HG02678 (cell line): ENCODE results near the gene TIMM10.

Source experiments
- ATAC-seq: cut with Tn5 transposase; IDR thresholded peaks from one replicate; pipeline ENCODE4 v1.9.1; 2021; ENCODE audit warnings: mild to moderate bottlenecking, moderate library complexity; ENCODE audit not compliant: unreplicated experiment

The TIMM10 gene

DNA sequence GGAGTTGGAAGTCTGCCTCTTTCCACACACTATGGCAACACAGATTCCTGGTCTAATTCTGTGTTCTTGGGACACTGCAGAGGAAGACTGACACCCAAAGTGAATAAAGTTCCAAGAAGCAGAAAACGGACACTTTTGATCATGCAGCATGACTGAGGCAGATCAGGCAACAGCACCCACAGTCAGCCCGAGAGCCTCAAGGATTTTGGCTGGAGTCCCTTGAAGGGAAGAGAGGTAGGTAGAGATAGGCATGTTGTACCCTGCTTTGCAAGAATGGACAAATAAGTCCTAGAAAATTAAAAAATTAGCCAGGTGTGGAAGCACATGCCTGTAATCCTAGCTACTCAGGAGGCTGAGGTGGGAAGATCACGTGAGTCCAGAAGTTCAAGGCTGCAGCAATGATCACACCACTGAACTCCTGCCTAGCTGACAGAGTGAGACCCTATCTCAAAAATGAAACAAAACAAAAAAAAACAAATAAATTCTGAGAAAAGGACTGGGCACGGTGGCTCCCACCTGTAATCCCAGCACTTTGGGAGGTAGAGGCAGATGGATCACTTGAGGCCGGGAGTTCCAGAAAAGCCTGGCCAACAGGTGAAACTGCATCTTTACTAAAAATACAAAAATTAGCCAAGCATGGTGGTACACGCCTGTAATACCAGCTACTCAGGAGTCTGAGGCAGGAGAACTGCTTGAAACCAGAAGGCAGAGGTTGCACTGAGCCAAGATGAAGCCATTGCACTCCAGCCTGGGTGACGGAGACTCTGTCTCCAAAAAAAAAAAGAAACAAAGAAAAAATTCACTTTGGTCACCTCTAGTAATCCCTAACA is 22.0 kb downstream of the TIMM10 start:
- ATAC-seq: no peak

DNA sequence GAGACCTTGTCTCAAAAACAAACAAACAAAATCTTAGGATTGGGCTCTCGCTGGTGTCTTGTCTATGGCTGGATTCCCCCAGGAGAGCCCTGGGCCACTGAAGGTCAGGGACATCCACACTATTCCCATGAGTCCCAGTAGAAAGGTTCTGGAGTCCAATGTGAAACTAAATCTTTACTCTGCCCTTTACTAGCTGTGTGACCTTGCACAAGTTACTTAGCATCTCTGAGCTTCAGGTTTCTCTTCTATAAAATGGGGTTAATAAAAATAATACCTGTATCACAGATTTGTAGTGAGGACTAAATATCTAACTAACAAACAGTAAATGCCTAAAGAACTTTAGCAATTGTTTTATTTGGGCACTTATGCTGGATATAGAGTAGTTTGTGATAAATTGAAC is 24.0 kb downstream of the TIMM10 start:
- no peak for ATAC-seq

DNA sequence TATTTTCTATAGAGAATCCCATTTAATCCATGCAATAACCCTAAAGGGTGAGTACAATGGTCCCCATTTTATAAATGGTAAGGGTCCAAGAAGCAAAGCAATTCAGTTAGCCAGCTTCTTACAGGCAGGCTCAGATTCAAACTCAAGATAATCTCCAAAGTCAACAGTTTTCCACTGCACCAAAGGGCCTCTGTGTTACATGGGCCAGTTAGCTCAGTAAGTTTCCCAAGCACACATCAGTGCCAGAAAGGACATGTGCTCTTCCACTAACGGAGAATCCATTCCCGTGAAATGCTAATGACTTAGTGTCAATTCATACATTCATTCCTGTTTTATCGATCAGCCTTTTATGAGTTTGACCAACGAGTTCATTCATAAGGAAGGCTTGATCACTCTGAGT is 26.0 kb downstream of the TIMM10 start:
- ATAC-seq: no peak

DNA sequence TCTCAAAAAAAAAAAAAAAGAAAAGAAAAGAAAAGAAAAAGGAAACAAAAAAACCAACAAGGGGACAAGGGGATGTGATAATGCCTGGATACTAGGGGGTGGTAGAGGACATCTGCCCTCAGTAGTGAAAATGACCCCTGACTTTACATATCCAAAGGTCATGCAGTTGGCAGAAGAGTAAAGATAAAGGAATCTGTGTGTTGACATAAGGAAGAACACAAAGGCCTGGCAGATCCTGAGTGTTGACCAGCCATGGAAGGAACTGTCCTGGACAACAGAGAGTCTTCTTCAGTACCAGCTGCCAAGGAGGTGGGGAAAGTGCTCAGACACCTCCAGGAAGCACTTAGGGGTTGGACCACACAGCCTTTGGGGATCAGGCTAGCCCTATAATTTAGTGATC is 27.7 kb downstream of the TIMM10 start:
- ATAC-seq: no peak

DNA sequence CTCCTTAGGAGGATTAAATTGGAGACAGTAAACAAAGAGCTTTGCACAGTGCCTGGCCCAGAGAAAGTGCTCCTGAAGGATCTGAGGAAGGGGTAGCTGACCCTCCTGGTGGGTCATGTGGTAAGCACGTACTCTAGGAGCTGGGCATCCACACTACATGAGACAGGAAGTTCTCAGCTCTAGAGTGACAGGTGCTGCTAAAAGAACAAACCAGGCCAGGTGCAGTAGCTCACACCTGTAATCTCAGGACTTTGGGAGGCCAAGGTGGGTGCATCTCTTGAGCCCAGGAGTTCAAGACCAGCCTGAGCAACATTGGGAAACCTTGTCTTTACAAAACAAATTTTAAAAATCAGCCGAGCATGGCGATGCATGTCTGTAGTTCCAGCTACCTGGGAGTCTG is 28.2 kb downstream of the TIMM10 start:
- no peak for ATAC-seq

DNA sequence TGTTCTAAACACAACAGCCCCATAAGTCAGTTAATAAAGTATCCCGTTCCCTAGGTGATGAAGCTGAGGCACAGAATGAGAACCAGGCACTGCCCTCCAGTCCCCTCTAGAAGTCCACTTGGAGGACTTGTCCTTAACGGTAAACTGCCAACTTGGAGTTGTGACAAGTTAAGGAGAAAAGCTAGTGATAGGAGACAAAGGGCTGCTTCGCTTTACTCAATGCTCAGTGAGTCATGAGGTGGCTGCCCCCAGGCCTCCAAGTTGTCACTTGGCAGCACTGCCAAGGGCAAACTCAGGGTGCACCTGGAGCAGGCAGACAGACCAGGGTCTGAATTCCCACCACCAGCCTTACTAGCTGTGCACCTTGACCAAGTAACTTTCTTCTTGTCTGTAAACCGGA is 28.6 kb downstream of the TIMM10 start:
- no peak for ATAC-seq

DNA sequence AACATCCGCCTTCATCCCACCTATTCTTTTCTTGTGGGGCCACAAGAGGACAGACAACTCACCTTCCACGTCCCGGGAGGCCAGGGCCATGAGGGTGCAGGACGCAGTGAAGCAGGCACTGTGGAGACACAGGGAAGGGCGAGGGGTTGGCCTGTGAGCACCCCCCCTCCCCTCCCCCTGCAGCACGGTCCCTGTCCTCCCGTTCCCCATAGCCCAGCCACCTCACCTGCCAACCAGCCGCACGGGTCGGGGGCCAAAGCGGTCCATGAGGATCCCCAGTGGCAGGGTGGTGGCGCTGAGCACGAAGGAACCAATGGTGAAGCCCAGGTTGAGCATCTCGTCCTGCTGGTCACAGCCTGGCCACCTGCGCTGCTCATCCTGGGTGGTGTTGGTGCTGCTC is 29.6 kb downstream of the TIMM10 start:
- ATAC-seq: no peak

DNA sequence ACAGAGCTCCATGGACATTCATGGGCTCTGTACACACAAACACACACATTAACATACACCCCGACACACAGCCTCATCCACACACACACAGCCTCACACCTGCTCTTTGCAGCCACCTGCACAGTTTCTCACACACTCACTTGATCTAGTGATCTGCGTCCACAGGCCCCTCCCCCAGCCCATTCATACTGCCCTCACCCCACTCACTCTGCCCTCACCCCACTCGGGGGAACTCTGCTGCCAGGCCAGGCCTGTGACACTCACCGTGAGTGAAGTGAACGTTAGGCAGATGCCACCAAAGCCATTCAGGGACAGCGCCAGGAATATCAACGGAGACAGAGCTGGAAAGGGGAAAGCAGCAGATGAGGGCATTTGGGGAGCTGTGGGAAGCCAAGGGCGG is 30.0 kb downstream of the TIMM10 start:
- no peak for ATAC-seq

DNA sequence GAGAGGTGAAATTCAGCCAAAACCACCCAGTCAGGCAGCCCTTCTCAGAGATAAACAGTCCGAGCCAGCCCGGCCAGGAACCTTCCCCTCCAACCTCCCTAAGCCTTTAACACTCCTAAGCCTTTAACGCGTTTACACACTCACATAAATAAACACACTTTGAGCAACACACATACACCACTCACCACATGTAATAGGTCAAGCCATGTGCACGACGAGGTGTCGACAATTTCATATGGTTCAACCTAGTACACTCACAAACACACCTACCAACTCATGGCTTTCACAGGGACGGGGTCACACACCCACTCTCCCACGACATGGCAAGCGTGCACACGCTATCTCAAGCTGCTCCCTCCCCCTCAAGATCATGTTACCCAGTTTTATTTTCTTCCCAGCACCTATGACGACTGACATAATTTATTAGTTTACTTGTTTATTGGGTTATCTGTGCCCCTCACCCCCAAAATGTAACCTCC is 30.5 kb downstream of the TIMM10 start:
- ATAC-seq: no peak

DNA sequence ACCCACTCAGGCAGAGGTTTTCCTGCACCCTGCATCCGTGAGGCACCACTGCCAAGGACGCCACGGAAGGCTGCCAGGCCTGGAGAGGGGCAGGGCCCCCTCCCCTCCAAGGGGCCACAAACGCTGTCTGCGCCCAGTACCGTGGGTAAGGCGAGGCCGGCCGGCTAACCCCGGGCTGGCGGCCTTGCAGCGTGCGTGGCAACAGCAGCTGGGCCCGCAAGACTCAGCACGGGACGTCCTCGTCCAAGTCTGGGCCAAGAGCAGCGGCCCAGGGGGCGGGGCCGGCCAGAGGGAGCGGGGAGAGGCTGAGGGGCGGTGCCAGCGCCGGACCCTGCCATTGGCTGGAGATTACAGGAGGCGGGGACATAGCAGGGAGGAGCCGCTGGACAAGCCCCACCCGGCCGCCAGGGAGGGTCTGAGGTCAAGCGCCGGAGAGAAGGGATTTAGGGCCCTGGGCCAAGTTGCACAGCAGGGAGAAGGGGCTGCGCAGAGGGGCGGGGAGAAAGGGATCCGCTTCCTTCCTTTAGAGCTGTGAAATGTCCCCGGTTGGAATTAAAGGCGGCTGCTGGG is 31.1 kb downstream of the TIMM10 start:
- ATAC-seq: peak; percentile 100

DNA sequence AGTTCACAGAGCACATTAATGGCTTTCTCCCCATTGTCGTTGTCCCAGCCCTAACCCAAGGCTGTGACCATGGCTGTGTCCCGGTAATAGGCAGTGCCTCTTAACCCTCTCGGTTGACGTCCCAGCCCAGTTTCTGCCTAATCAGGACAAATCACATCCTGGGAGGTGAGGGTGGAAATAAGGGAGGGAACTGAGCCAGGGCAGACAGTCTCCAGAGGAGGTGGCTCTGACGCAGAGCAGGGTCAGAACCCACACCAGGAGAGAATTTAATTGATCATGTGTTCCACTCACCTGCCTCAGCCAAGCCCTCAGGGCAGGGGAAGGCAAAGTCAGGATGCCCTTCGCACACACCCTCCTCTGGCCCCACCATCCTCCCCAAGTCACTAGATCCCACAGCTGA is 32.0 kb downstream of the TIMM10 start:
- no peak for ATAC-seq

DNA sequence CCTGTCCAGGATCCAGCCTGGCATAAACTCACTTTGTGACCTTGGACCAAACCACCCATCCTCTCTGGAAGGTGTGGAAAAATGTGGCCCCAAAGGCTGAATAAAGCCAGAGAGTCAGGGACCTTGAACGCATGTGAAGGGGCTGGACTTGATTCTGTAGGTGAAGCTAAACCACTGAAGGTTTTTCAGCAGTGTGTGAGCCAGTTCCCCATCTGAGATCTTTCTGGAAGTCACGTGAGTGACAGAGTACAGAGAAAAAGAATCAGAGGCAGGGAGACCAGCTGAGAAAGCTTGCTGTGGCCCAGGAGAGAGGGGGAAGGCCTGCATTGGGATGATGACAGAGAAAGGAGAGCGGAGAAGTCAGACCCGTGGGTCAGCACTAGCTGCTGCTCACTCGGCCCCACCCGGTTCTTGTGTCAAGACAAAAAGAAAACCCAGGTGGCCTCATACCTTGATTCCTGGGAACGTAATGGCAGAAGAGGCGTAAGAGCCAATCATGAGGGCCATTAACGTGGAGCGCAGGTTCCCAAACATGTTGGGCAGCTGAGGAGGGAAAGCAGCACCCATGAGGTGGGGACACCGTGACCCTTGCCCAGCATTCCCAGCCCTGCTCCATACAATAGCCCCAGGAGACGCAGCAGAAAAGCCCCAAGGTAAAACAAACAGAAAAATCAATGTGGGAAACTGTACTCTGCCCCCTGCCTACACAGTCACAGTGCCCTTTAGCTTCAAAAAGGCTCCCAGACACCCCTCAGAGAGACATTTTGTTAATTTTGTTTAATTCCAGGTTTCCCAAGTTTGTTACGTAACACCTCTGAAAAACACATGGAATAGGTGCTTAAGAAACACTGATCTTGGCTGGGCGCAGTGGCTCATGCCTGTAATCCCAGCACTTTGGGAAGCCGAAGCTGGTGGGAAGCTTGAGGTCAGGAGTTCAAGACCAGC is 33.0 kb downstream of the TIMM10 start:
- ATAC-seq: no peak

DNA sequence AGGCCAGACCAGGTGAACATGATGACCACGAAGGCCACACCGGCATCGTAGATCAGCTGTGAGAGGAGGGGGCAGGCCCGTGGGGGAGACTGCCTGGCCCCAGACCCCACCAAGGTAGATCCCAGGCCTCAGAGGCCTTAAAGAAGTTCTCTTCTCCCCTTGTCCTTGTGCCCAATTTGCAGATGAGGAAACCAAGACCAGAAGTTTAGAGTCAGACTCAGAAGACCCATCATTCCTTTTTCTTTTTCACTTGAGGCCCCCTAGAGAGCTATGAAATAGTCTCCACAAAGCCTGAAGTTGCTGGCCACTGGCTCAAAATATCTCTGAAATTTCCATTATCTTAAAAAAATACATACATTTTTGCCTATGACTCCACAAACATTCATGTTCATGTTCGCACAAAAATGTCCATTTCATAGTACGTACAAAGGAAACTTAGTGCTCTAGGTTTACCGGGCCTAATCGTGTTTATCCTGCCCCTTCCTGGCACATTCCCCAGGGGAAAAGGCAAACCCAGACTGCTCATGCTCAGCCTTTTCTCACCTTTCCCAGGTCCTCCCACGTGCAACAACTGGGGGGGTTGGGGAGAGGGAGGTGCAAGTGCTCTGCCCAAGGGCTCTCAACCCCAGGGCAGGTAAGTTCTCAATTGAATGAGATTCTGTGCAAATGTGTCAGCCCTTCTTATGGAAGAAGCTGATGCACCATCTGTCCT is 34.3 kb downstream of the TIMM10 start:
- no peak for ATAC-seq

DNA sequence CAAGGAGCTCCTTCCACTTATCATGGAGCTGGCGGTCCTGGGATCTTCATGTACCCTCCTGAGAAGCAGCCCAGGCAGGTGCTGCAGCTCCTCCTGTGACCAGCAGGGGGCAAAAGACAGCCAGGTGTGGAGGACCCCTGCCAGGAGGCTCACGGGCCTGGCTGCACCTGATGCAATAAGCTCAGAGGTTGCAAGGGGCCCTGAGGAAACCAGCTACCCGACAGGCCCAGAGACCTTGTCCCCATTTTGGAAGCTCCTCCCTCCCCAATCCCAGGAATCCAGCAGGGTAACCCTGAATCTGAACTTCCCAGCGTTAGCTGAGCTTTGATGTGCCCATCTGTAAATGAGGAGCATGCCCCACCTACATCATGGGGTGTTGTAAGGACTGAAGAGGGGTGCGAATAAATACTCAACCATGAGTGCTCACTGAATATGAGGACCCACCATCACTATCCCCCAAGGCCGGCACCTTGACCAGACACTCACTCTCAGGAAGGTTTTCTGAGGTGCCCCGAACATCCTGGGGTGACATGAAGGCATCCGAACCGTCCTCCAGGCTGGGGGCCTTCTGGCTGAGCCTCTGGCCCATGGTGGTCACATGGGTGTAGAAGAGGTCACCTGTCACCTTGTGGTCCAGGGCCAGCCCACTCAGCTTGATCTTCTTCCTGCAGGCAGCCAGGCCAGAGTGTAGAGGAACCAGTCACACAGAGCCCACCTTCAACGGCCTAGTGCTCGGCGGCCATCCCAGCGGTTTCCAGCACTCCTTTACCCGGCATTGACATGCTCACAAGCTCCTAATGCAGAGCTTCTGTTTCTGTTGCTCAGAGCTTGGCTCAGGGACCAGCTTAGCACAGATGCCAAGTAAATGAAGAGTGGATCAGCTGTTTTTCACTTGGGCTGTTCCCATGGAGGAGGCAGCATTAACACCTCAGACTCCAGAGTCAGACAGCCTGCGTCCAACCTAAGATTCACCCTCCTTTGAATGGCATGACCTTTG is 36.7 kb downstream of the TIMM10 start:
- peak; percentile 74 for ATAC-seq

DNA sequence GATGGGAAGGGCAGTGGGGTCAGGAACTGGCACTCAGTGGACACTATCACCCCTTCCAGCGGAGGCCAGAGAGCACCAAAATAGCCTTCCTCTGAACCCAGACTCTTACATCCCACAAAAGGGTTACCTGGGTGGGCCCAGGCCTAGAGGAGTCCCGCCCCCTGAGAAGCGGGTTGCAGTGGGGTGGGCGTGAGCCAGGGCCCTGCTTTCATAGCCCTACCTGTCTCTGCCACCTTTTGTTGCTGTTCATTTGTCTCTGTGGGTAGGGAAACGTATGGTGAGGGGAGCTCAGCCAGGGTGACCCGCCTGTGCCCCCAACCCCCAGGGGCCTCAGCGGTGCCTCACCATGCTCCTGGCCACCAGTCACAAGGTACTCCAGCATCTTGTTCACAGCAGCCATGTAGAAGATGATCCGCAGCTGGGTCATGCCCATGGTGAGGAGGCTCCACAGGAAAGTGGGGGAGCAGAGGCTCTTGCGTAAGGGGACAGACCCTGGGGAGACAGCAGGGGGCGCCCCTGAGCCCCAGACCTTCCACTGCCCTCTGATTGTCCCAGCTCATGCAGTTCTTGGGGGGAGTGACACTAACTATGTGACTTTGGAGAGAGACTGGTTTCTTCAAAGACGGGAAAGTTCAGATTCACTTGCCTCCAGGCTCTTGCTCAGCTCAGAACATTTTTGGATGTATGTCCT is 39.0 kb downstream of the TIMM10 start:
- peak; percentile 46 for ATAC-seq

DNA sequence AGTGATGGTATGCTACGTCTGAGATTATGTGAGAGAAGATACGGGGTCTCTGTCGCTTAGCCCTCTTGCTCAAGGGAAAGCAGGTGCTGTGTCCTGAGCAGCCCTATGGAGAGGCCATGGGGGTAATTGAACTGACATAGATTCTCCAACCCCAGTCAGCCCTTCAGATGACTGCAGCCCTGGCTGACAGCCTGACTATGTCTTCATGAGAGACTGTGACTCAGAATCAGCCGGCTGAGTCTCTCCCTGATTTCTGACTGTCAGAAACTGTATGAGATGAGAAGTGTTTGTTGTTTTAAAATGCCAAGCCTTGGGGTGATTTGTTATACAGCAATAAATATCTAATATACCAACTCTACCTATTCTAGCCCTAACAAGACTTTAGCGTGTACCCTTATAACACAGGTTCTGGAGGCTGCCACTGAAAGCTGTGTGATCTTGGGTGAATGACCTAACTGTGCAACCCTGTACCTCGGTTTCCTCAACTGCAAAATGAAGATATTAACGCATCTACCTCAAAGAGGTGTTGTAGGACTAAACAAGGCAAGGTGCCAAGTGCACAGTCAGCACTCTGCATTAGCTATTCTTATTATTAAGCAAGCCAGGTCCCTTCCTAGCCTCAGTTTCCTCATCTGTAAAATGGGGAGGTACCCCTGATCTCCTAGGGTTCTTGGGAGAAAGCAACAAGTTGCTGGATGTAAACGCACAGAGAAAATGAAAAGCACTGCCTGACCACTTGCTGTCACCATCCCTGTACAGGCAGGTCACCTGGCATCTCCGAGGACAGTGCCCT is 39.9 kb downstream of the TIMM10 start:
- ATAC-seq: no peak

DNA sequence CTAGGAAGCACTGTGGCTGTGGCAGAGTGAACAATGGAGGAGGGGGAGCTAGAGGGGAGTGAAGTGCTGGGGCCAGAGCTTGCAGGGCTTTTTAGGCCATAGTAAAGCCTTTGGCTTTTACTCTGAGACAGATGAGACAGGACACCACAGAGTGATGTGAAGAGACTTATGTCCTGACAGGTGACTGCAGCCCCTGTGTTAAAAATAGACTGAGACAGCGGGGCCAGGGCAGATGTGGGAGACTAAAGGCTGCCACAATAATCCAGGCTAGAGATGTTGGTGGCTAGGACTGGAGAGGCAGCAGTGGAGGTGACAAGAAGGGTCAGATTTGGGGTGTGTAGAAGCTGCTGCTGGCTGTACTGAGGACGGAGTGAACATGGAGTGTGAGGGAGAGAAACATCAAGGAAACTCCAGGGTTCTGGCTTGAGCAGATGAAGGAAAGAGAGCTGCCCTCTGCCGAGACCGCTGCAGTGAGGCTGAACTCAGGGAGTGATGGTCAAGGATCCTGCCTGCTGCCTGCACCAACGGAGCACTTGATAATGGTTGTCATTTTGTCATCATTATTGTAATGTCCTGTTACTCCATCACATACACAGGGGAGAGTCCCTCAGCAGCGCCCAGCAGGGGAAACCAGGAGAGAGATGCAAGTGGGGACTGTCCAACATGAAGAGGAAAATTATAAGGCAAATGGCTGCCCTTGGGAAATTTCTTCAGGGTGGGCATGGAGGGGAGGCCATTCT is 42.5 kb downstream of the TIMM10 start:
- no peak for ATAC-seq
